ENCODE results near the gene EIF4A3.
A peak's percentile ranks its signal among the peaks of the same experiment; 100 is the strongest.

EIF4A3 gene

GRCh38 chr17:80116276-80116920, 30.5 kb downstream of the EIF4A3 start:
- Histone ChIP-seq H3K9ac (ENCODE audit: low read length) (no peak overlapping the region), H3K4me1 (ENCODE audit: control insufficient read depth in 1 of 2, insufficient read depth in 2 of 2, low read length in 2 of 2) (peaks cover 11 to 24% of the 10 kb centered on the region in 2 experiments), H3K36me3 (ENCODE audit: control insufficient read depth in 1 of 2, insufficient read depth in 2 of 2, low read length in 2 of 2) (peaks cover 5 to 8% of the 10 kb centered on the region in 2 experiments), H4K8ac (ENCODE audit: low read depth, low read length) (no peak overlapping the region), H3K9me3 (ENCODE audit: insufficient read depth, low read depth, low read length) (peaks cover 2% of the 10 kb centered on the region), H4K12ac (ENCODE audit: low read depth, low read length) (no peak overlapping the region), H3K4me2 (ENCODE audit: low read length) (no peak overlapping the region), H3K14ac (ENCODE audit: low read length) (no peak overlapping the region), H2BK12ac (ENCODE audit: low read length) (no peak overlapping the region), H3K79me1 (ENCODE audit: low read length) (peaks cover 8% of the 10 kb centered on the region), H4K91ac (ENCODE audit: low read depth, low read length) (no peak overlapping the region), H2BK5ac (ENCODE audit: low read depth, low read length, poor library complexity) (no peak overlapping the region), H3K23ac (ENCODE audit: low read length) (no peak overlapping the region), H3K27ac (ENCODE audit: low read depth, low read length) (no peak overlapping the region), H3K4ac (ENCODE audit: low read depth, low read length) (no peak overlapping the region), H2BK120ac (ENCODE audit: insufficient read depth, low read length, poor library complexity) (no peak overlapping the region), H3K79me2 (ENCODE audit: control insufficient read depth, insufficient read depth, low read length, poor library complexity) (peaks cover 3% of the 10 kb centered on the region), H3K18ac (ENCODE audit: low read length) (no peak overlapping the region), H2AFZ (ENCODE audit: insufficient read depth, low read length, poor library complexity) (no peak overlapping the region), H3K27me3 (ENCODE audit: insufficient read depth, low read length) (no peaks in the 10 kb centered on the region), H3K4me3 (ENCODE audit: low read depth, low read length) (no peak overlapping the region), H2AK5ac (ENCODE audit: low read length) (no peak overlapping the region)
- peak; percentile 98 for DNase-seq
- WGBS (ENCODE audit: extremely low coverage, insufficient coverage, insufficient read length), result no CpG with 5 or more reads among the region's 16 CpGs

- peaks cover 16 to 31% of the 10 kb centered on the region in 2 experiments for H3K4me1 ChIP-seq (ENCODE audit: control insufficient read depth in 1 of 2, insufficient read depth in 2 of 2, low read length in 2 of 2)
- no peak overlapping the region for H3K4ac ChIP-seq (ENCODE audit: low read depth, low read length)
- no peak overlapping the region for H2AFZ ChIP-seq (ENCODE audit: insufficient read depth, low read length, poor library complexity)
- no peak overlapping the region for H3K14ac ChIP-seq (ENCODE audit: low read length)
- H3K27me3 ChIP-seq (ENCODE audit: insufficient read depth, low read length), result no peaks in the 10 kb centered on the region
- H3K4me2 ChIP-seq (ENCODE audit: low read length), result no peak overlapping the region
- no peak overlapping the region for H4K8ac ChIP-seq (ENCODE audit: low read depth, low read length)
- DNase-seq, result peak in 1 of 2 donors; percentile 74
- H2BK5ac ChIP-seq (ENCODE audit: low read depth, low read length, poor library complexity), result no peak overlapping the region
- H4K91ac ChIP-seq (ENCODE audit: low read depth, low read length), result no peak overlapping the region
- H3K18ac ChIP-seq (ENCODE audit: low read length), result no peak overlapping the region
- H3K79me1 ChIP-seq (ENCODE audit: low read length), result peaks cover 9% of the 10 kb centered on the region
- H3K27ac ChIP-seq (ENCODE audit: low read depth, low read length), result no peak overlapping the region
- H3K9ac ChIP-seq (ENCODE audit: low read length), result no peak overlapping the region
- H3K36me3 ChIP-seq (ENCODE audit: control insufficient read depth in 1 of 2, insufficient read depth in 2 of 2, low read length in 2 of 2), result peaks cover 5 to 8% of the 10 kb centered on the region in 2 experiments
- no peak overlapping the region for H3K23ac ChIP-seq (ENCODE audit: low read length)
- peaks cover 3% of the 10 kb centered on the region for H3K79me2 ChIP-seq (ENCODE audit: control insufficient read depth, insufficient read depth, low read length, poor library complexity)
- no CpG with 5 or more reads among the region's 8 CpGs for WGBS (ENCODE audit: extremely low coverage, insufficient coverage, insufficient read length)
- no peak overlapping the region for H4K12ac ChIP-seq (ENCODE audit: low read depth, low read length)
- no peak overlapping the region for H3K4me3 ChIP-seq (ENCODE audit: low read depth, low read length)
- H3K9me3 ChIP-seq (ENCODE audit: insufficient read depth, low read depth, low read length), result peaks cover 2% of the 10 kb centered on the region
- H2AK5ac ChIP-seq (ENCODE audit: low read length), result no peak overlapping the region
- H2BK12ac ChIP-seq (ENCODE audit: low read length), result no peak overlapping the region
- no peak overlapping the region for H2BK120ac ChIP-seq (ENCODE audit: insufficient read depth, low read length, poor library complexity)
Measured at GRCh38 chr17:80115159-80115558, 31.8 kb downstream of the EIF4A3 start.

DNA sequence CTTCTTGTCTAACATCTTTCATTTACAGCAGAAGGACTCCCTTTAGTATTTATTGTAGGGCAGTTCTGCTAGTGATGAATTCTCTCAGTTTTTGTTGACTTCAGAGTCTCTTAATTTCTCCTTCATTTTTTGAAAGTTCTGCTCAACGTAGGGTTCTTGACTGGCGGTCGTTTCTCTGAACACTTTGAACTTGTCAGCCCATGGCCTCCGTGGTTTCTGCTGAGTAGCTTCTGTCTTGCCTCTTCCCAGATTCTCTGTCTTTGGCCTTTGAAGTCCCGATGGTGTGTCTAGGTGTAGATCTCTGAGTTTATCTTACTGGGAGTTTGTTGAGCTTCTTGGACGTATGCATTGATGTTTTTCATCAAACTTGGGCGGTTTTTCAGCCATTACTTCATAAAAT, 32.2 kb downstream of the EIF4A3 start:
- no peak overlapping the region for H3K23ac ChIP-seq (ENCODE audit: low read length)
- no peak overlapping the region for H3K14ac ChIP-seq (ENCODE audit: low read length)
- H2BK5ac ChIP-seq (ENCODE audit: low read depth, low read length, poor library complexity), result no peak overlapping the region
- no peak overlapping the region for H2BK120ac ChIP-seq (ENCODE audit: insufficient read depth, low read length, poor library complexity)
- peaks cover 5 to 8% of the 10 kb centered on the region in 2 experiments for H3K36me3 ChIP-seq (ENCODE audit: control insufficient read depth in 1 of 2, insufficient read depth in 2 of 2, low read length in 2 of 2)
- DNase-seq, result no peak
- no peak overlapping the region for H3K18ac ChIP-seq (ENCODE audit: low read length)
- no peak overlapping the region for H3K4ac ChIP-seq (ENCODE audit: low read depth, low read length)
- H4K91ac ChIP-seq (ENCODE audit: low read depth, low read length), result no peak overlapping the region
- H3K9ac ChIP-seq (ENCODE audit: low read length), result no peak overlapping the region
- H4K8ac ChIP-seq (ENCODE audit: low read depth, low read length), result no peak overlapping the region
- no peak overlapping the region for H3K27ac ChIP-seq (ENCODE audit: low read depth, low read length)
- H2BK12ac ChIP-seq (ENCODE audit: low read length), result no peak overlapping the region
- no peak overlapping the region for H3K4me3 ChIP-seq (ENCODE audit: low read depth, low read length)
- peaks cover 9% of the 10 kb centered on the region for H3K79me1 ChIP-seq (ENCODE audit: low read length)
- no peak overlapping the region for H3K4me2 ChIP-seq (ENCODE audit: low read length)
- peaks cover 16 to 31% of the 10 kb centered on the region in 2 experiments for H3K4me1 ChIP-seq (ENCODE audit: control insufficient read depth in 1 of 2, insufficient read depth in 2 of 2, low read length in 2 of 2)
- peaks cover 2% of the 10 kb centered on the region for H3K9me3 ChIP-seq (ENCODE audit: insufficient read depth, low read depth, low read length)
- H3K79me2 ChIP-seq (ENCODE audit: control insufficient read depth, insufficient read depth, low read length, poor library complexity), result peaks cover 3% of the 10 kb centered on the region
- no peaks in the 10 kb centered on the region for H3K27me3 ChIP-seq (ENCODE audit: insufficient read depth, low read length)
- no CpG with 5 or more reads among the region's 7 CpGs for WGBS (ENCODE audit: extremely low coverage, insufficient coverage, insufficient read length)
- no peak overlapping the region for H2AFZ ChIP-seq (ENCODE audit: insufficient read depth, low read length, poor library complexity)
- no peak overlapping the region for H2AK5ac ChIP-seq (ENCODE audit: low read length)
- H4K12ac ChIP-seq (ENCODE audit: low read depth, low read length), result no peak overlapping the region

DNA sequence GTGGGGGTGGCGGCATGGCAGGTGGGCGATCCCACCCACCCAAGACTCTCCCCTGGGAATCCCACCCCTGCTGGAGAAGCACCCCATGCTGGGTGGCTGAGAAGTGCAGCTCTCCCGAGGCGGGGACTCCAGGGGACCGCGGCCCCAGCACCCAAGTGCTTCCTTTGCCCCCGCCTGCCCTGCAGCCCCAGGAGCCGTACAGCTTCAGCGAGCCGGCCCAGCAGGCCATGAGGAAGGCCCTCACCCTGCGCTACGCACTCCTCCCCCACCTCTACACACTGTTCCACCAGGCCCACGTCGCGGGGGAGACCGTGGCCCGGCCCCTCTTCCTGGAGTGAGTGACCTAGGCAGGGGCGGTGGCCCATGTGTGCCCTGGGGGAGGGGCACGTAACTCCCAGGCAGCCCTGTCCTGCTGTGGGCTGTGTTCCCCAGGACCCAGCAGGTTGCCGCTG, 33.9 kb downstream of the EIF4A3 start:
- Histone ChIP-seq H4K91ac (ENCODE audit: low read depth, low read length) (peak overlapping the region; percentile 34), H3K9me3 (ENCODE audit: insufficient read depth, low read depth, low read length) (peaks cover 2% of the 10 kb centered on the region), H3K27me3 (ENCODE audit: insufficient read depth, low read length) (no peaks in the 10 kb centered on the region), H2BK120ac (ENCODE audit: insufficient read depth, low read length, poor library complexity) (no peak overlapping the region), H4K8ac (ENCODE audit: low read depth, low read length) (no peak overlapping the region), H2BK12ac (ENCODE audit: low read length) (no peak overlapping the region), H3K79me1 (ENCODE audit: low read length) (peaks cover 9% of the 10 kb centered on the region), H2AFZ (ENCODE audit: insufficient read depth, low read length, poor library complexity) (no peak overlapping the region), H2BK5ac (ENCODE audit: low read depth, low read length, poor library complexity) (no peak overlapping the region), H3K36me3 (ENCODE audit: control insufficient read depth in 1 of 2, insufficient read depth in 2 of 2, low read length in 2 of 2) (peaks cover 3 to 4% of the 10 kb centered on the region in 2 experiments), H3K9ac (ENCODE audit: low read length) (no peak overlapping the region), H3K4me2 (ENCODE audit: low read length) (no peak overlapping the region), H3K23ac (ENCODE audit: low read length) (no peak overlapping the region), H3K14ac (ENCODE audit: low read length) (peak overlapping the region; percentile 11), H2AK5ac (ENCODE audit: low read length) (peak overlapping the region; percentile 27), H4K12ac (ENCODE audit: low read depth, low read length) (no peak overlapping the region), H3K4me3 (ENCODE audit: low read depth, low read length) (no peak overlapping the region), H3K4me1 (ENCODE audit: control insufficient read depth in 1 of 2, insufficient read depth in 2 of 2, low read length in 2 of 2) (peaks cover 16 to 31% of the 10 kb centered on the region in 2 experiments), H3K18ac (ENCODE audit: low read length) (no peak overlapping the region), H3K27ac (ENCODE audit: low read depth, low read length) (no peak overlapping the region), H3K79me2 (ENCODE audit: control insufficient read depth, insufficient read depth, low read length, poor library complexity) (peaks cover 3% of the 10 kb centered on the region), H3K4ac (ENCODE audit: low read depth, low read length) (no peak overlapping the region)
- no CpG with 5 or more reads among the region's 20 CpGs for WGBS (ENCODE audit: extremely low coverage, insufficient coverage, insufficient read length)
- no peak for DNase-seq

Measured in trophoblast cell (in vitro differentiated cells and primary cell).